ENCODE data around the gene EEF1AKMT4. TPM values are rescaled to one million over a fixed set of nuclear protein-coding genes. Genes with fewer than 3 reads are reported as not detected.

Gene EEF1AKMT4
- total and polyA plus RNA-seq, 2 of the 4 experiments (the other 2 are of a cell fraction): 2.9 to 3.6 TPM

- Histone ChIP-seq H2BK120ac (ENCODE audit: low read depth, low read length) (no peak overlapping the region), H3K79me1 (ENCODE audit: low read depth in 1 of 2, low read length in 2 of 2) (no peaks in the 10 kb centered on the region), H2BK20ac (ENCODE audit: low read depth, low read length) (no peak overlapping the region), H3K23ac (ENCODE audit: low read depth, low read length) (no peak overlapping the region), H3K9me3 (ENCODE audit: control insufficient read depth, insufficient read depth, low read length) (no peaks in the 10 kb centered on the region), H2AK5ac (ENCODE audit: low read depth, low read length) (no peak overlapping the region), H3K4ac (ENCODE audit: low read depth, low read length) (no peak overlapping the region), H3K18ac (ENCODE audit: low read depth, low read length) (no peak overlapping the region), H2BK5ac (ENCODE audit: low read depth, low read length, poor library complexity, severe bottlenecking) (no peak overlapping the region), H3K9ac (ENCODE audit: low read depth, low read length) (no peak overlapping the region), H3K4me2 (ENCODE audit: low read depth, low read length) (no peak overlapping the region), H3K27ac (ENCODE audit: insufficient read depth, low read length) (no peak overlapping the region), H4K91ac (ENCODE audit: insufficient read depth, low read depth, low read length) (no peak overlapping the region), H2AK9ac (replicated peaks; ENCODE audit: low read depth, low read length, poor library complexity) (no peak overlapping the region), H2AFZ (replicated peaks; ENCODE audit: low read length, poor library complexity) (no peak overlapping the region), H3K56ac (ENCODE audit: extremely low read depth, insufficient read depth, low read length) (no peak overlapping the region), H3K9me1 (ENCODE audit: insufficient read depth, low read length) (no peaks in the 10 kb centered on the region), H2BK15ac (ENCODE audit: low read depth, low read length) (no peak overlapping the region), H3K14ac (replicated peaks; ENCODE audit: low read depth, low read length) (no peak overlapping the region), H3K4me3 (ENCODE audit: insufficient read depth, low read depth, low read length) (no peak overlapping the region), H4K20me1 (ENCODE audit: insufficient read depth, low read length) (no peaks in the 10 kb centered on the region), H4K5ac (ENCODE audit: low read depth, low read length) (no peak overlapping the region), H3K27me3 (ENCODE audit: control insufficient read depth, insufficient read depth, low read length) (peaks cover 14% of the 10 kb centered on the region), H3K4me1 (ENCODE audit: control insufficient read depth, insufficient read depth, low read length) (no peaks in the 10 kb centered on the region), H3K36me3 (ENCODE audit: control insufficient read depth, insufficient read depth, low read length) (no peaks in the 10 kb centered on the region), H4K8ac (ENCODE audit: low read depth in 2 of 2, low read length in 2 of 2) (no peak overlapping the region)
- dilution Hi-C loops (cut with HindIII; ENCODE audit: low sequenced_read_pairs, unreplicated experiment): no loop called here
- intact Hi-C loops (cut with micrococcal nuclease): no loop called here
- WGBS, 2 experiments (ENCODE audit: extremely low coverage in 2 of 2, insufficient read length in 1 of 2): no CpG with 5 or more reads among the region's 5 CpGs
- no peak for ATAC-seq (ENCODE audit: low read depth)
- BruUV-seq (replicated peaks): no TSS peak
- POLR2A ChIA-PET (ENCODE audit: unreplicated experiment): no interaction called here
- TF ChIP-seq USF2 (IDR thresholded peaks at IDR 0.05; ENCODE audit: low read depth, low read length) (no peak), FOS (IDR thresholded peaks at IDR 0.05; ENCODE audit: low read depth, low read length) (no peak), MXI1 (IDR thresholded peaks at IDR 0.05; ENCODE audit: borderline replicate concordance, low read depth, low read length) (no peak), CTCF (conservative IDR thresholded peaks at IDR 0.05; ENCODE audit: low read depth, low read length) (no peak), CEBPB (IDR thresholded peaks at IDR 0.05; ENCODE audit: low read depth, low read length) (no peak), SMC3 (IDR thresholded peaks at IDR 0.05; ENCODE audit: low read depth, low read length) (no peak), RAD21 (IDR thresholded peaks at IDR 0.05; ENCODE audit: low read length) (no peak), CHD1 (IDR thresholded peaks at IDR 0.05; ENCODE audit: low read depth, low read length) (no peak), MAZ (IDR thresholded peaks at IDR 0.05; ENCODE audit: borderline replicate concordance, low read depth, low read length) (no peak), MAFK (IDR thresholded peaks at IDR 0.05; ENCODE audit: low read depth, low read length) (no peak), BHLHE40 (IDR thresholded peaks at IDR 0.05; ENCODE audit: low read depth, low read length) (no peak), NFE2L2 (IDR thresholded peaks at IDR 0.05; ENCODE audit: low read depth, low read length) (no peak), POLR2A (IDR thresholded peaks at IDR 0.05; ENCODE audit: low read depth, low read length) (no peak), RCOR1 (IDR thresholded peaks at IDR 0.05; ENCODE audit: insufficient replicate concordance, low read length) (no peak), ELK1 (IDR thresholded peaks at IDR 0.05; ENCODE audit: borderline replicate concordance, low read depth, low read length) (no peak), RFX5 (IDR thresholded peaks at IDR 0.05; ENCODE audit: low read depth, low read length) (no peak)
- in situ Hi-C loops (cut with MboI; ENCODE audit: low sequenced_read_pairs): no loop called here
- DNase-seq: no peak
- CTCF ChIA-PET: interaction anchor here (0.8 kb wide), 2 partner anchors 15 to 17 kb away, joined by 3 read pairs; no protein-coding TSS in a partner anchor
Observed at GRCh38 chr3:184211297-184211696, 38.2 kb upstream of the EEF1AKMT4 start.

Measured in IMR-90 (cell line).